ENCODE measurements around the gene ITPR1. TPM values are rescaled to one million over a fixed set of nuclear protein-coding genes. Genes with fewer than 3 reads are reported as not detected.

Gene ITPR1
- total RNA-seq, 2 experiments from 2014 or later = 84.4 to 104 TPM

- BruUV-seq (replicated peaks) = no TSS peak
- H3K79me2 ChIP-seq (ENCODE audit: insufficient read depth, low read depth, low read length) = no peaks in the 10 kb centered on the region
- no peak overlapping the region for H2AFZ ChIP-seq (ENCODE audit: low read length)
- ChIA-PET CTCF (ENCODE audit: unreplicated experiment) (no interaction called here), POLR2A (interaction anchor here (0.9 to 1.0 kb wide), 2 partner anchors 49 to 58 kb away, joined by 3 to 4 read pairs; no protein-coding TSS in a partner anchor)
- peaks cover 61% of the 10 kb centered on the region for H3K36me3 ChIP-seq (ENCODE audit: insufficient read depth, low read length)
- H3K27ac ChIP-seq (ENCODE audit: low read depth, low read length, poor library complexity, severe bottlenecking) = no peak overlapping the region
- no peaks in the 10 kb centered on the region for H4K20me1 ChIP-seq (ENCODE audit: insufficient read depth, low read length)
- intact Hi-C loops (cut with micrococcal nuclease; ENCODE audit: unreplicated experiment) = no loop called here
- no peak for DNase-seq (ENCODE audit: low spot score)
- no peak overlapping the region for H3K4me3 ChIP-seq (ENCODE audit: low read depth, low read length, poor library complexity, severe bottlenecking)
- H3K4me1 ChIP-seq (ENCODE audit: insufficient read depth, low read length, poor library complexity, severe bottlenecking) = no peaks in the 10 kb centered on the region
- TF ChIP-seq EZH2phosphoT487 (IDR thresholded peaks at IDR 0.05; ENCODE audit: borderline replicate concordance, low read depth, low read length) = no peak
- TF ChIP-seq, protein P1, sequence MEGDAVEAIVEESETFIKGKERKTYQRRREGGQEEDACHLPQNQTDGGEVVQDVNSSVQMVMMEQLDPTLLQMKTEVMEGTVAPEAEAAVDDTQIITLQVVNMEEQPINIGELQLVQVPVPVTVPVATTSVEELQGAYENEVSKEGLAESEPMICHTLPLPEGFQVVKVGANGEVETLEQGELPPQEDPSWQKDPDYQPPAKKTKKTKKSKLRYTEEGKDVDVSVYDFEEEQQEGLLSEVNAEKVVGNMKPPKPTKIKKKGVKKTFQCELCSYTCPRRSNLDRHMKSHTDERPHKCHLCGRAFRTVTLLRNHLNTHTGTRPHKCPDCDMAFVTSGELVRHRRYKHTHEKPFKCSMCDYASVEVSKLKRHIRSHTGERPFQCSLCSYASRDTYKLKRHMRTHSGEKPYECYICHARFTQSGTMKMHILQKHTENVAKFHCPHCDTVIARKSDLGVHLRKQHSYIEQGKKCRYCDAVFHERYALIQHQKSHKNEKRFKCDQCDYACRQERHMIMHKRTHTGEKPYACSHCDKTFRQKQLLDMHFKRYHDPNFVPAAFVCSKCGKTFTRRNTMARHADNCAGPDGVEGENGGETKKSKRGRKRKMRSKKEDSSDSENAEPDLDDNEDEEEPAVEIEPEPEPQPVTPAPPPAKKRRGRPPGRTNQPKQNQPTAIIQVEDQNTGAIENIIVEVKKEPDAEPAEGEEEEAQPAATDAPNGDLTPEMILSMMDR (conservative IDR thresholded peaks at IDR 0.05; ENCODE audit: low read length) = no peak
- H3K9me2 ChIP-seq (ENCODE audit: insufficient read depth, low read length) = no peaks in the 10 kb centered on the region
- H3K4me2 ChIP-seq (ENCODE audit: low read length) = no peak overlapping the region
- no peaks in the 10 kb centered on the region for H3K9me3 ChIP-seq (ENCODE audit: low read length)
Observed at GRCh38 chr3:4785551-4785950, 292.4 kb downstream of the ITPR1 start.

DNA sequence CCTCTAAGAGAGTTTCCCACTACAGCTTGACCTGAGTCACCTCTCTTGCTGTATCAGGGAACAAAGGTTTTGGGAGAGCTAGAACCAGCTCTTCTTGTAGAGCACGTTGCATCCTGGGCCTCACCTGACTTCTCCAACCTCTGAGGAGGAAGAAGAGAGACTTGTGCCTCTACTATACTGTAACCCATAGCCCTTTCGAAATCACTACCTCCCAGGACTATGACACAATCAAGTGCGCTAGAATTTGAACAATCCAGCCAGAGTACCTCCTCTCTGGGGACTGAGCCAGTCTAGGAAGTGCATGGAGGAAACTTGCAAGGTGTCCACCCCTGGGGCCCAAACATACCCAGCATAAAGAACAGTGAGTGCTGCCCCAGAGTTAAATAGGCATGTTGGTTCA, 293.3 kb downstream of the ITPR1 start:
- DNase-seq (ENCODE audit: low spot score) = no peak
- no peaks in the 10 kb centered on the region for H3K79me2 ChIP-seq (ENCODE audit: insufficient read depth, low read depth, low read length)
- no peaks in the 10 kb centered on the region for H3K9me2 ChIP-seq (ENCODE audit: insufficient read depth, low read length)
- CTCF ChIA-PET (ENCODE audit: unreplicated experiment) = no interaction called here
- TF ChIP-seq, protein P1 (conservative IDR thresholded peaks at IDR 0.05; ENCODE audit: low read length) = no peak
- no peak for TF ChIP-seq EZH2phosphoT487 (IDR thresholded peaks at IDR 0.05; ENCODE audit: borderline replicate concordance, low read depth, low read length)
- BruUV-seq (replicated peaks) = no TSS peak
- no peak overlapping the region for H3K4me2 ChIP-seq (ENCODE audit: low read length)
- H4K20me1 ChIP-seq (ENCODE audit: insufficient read depth, low read length) = no peaks in the 10 kb centered on the region
- POLR2A ChIA-PET = no interaction called here
- no peaks in the 10 kb centered on the region for H3K9me3 ChIP-seq (ENCODE audit: low read length)
- no peak overlapping the region for H3K4me3 ChIP-seq (ENCODE audit: low read depth, low read length, poor library complexity, severe bottlenecking)
- no peak overlapping the region for H3K27ac ChIP-seq (ENCODE audit: low read depth, low read length, poor library complexity, severe bottlenecking)
- intact Hi-C loops (cut with micrococcal nuclease; ENCODE audit: unreplicated experiment) = no loop called here
- H3K4me1 ChIP-seq (ENCODE audit: insufficient read depth, low read length, poor library complexity, severe bottlenecking) = no peaks in the 10 kb centered on the region
- peaks cover 66% of the 10 kb centered on the region for H3K36me3 ChIP-seq (ENCODE audit: insufficient read depth, low read length)
- no peak overlapping the region for H2AFZ ChIP-seq (ENCODE audit: low read length)

GRCh38 chr3:4791358-4791757, 298.2 kb downstream of the ITPR1 start:
- Histone ChIP-seq H3K4me2 (ENCODE audit: low read length) (no peak overlapping the region), H4K20me1 (ENCODE audit: insufficient read depth, low read length) (no peaks in the 10 kb centered on the region), H3K4me3 (ENCODE audit: low read depth, low read length, poor library complexity, severe bottlenecking) (no peak overlapping the region), H3K79me2 (ENCODE audit: insufficient read depth, low read depth, low read length) (no peaks in the 10 kb centered on the region), H2AFZ (ENCODE audit: low read length) (no peak overlapping the region), H3K9me2 (ENCODE audit: insufficient read depth, low read length) (no peaks in the 10 kb centered on the region), H3K4me1 (ENCODE audit: insufficient read depth, low read length, poor library complexity, severe bottlenecking) (no peaks in the 10 kb centered on the region), H3K9me3 (ENCODE audit: low read length) (no peaks in the 10 kb centered on the region), H3K27ac (ENCODE audit: low read depth, low read length, poor library complexity, severe bottlenecking) (no peak overlapping the region), H3K36me3 (ENCODE audit: insufficient read depth, low read length) (peaks cover 51% of the 10 kb centered on the region)
- no peak for TF ChIP-seq EZH2phosphoT487 (IDR thresholded peaks at IDR 0.05; ENCODE audit: borderline replicate concordance, low read depth, low read length)
- TF ChIP-seq, protein P1 (conservative IDR thresholded peaks at IDR 0.05; ENCODE audit: low read length) = no peak
- no TSS peak for BruUV-seq (replicated peaks)
- intact Hi-C loops (cut with micrococcal nuclease; ENCODE audit: unreplicated experiment) = no loop called here
- CTCF ChIA-PET (ENCODE audit: unreplicated experiment) = no interaction called here
- no peak for DNase-seq (ENCODE audit: low spot score)
- POLR2A ChIA-PET = interaction anchor here (1.1 kb wide), 1 partner anchor 15 kb away, joined by 4 read pairs; no protein-coding TSS in a partner anchor
